Measurements from ENCODE around the gene CDADC1.
"Not testable (repeated sequence)": the region's sequence is repeated elsewhere in the genome, so short reads cannot be mapped to it uniquely, and the experiment has no call there.

Gene CDADC1

DNA sequence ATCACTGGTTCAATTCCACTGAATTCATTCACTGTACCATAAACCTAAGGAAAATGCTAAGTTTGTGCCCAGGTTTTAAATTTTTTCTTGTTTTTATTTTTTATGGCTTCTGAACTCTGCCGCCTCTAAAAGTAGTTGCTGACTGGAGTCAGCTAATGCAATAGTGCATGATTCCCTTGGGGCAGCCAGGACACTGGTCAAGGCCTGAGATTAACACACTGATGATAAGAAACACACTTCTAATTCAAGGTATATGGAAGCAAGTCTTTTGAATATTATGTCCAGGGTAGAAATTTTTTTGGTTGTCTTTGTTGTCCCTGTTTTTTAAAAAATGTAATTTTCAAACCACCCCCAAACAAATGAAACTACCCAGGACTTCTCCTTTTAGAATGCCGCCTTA lies 72.2 kb downstream of the CDADC1 start:
- DNase-seq, result no peak

DNA sequence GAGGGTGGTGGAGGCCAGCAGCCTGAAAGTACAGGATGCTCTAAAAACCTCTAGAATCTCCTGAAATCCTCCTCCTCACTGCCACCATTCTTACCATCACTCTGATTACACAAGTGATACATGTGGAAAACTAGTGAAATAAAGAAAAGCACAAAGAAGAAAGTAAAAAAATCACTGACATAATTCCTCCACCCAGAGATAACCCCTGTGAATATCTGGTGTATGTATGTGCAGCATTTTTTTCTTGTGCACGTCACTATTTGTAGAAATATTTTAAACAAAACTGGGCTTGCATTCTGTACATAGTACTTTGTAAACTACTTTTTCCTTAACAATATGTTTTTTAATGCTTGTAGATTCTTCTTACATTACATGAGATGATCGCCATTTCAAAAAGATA lies 73.2 kb downstream of the CDADC1 start:
- no peak for DNase-seq

DNA sequence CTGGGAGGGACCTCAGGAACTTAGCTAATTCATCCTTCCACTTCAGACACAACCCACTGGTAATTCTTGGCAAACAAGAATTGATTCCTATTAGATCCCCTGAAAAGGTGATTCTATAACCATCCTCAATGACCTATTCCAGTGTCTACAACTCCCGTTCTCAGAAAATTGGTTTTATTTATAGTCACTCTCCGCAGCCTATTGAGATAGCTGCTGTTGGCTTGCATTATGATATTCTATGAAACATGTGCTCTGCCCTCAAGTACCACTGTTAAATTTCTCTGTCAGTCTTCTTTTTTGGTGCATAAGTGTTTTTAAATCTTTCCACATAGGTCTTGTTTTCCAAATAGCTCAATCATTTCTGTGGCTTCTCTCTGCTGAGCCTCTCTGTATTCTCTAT lies 75.0 kb downstream of the CDADC1 start:
- no peak for DNase-seq

DNA sequence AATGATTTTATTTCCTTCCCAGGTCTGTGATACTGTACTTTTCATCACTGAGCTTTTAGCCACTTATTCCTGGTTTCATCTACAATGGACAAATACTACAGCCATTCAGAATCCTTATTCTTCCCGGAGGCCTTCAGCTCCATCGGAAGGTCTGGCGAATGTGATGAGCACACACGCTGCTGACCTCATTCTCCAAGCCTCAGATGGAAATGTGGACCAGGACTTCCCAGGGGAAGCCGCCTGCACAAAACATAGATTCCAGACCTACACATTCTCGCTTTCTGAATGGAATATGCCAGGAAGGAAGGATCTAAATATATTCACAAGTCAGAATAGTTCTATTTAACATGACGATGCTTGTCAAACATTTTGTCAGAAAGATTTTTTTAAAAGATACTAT lies 75.6 kb downstream of the CDADC1 start:
- DNase-seq, result no peak

DNA sequence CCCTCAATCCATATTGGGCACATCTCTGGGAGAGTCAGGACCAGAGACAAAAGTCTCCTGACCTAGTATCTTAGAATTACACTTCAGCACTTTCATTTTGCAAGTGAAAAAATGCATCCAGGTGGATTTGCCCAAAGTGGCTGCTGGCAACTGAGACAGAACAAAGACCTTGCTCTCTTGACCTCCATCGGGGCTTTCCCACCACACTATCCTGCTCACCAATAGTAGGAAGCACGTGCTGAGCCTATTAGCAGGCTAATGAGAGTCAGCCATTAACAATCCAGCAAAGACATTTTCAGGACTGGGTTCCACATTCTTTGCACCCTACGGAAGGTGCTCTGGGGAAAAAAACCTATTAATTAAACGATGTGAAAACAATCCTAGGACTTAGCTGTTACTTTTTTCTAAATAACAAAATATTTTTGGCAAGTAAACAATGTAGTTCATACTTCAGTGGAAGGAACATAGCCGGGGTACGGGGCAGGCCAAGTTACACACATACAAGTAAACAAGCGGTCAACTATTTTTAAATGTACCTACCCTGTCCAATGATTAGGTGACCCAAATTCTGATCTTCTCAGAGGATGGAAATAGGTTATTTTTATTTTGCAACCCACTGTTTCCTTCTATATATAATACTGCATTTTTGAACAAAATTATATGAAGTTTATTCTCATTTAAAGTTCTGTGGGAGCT lies 78.6 kb downstream of the CDADC1 start:
- DNase-seq, result no peak

GRCh38 chr13:49327145-49327544 lies 79.4 kb downstream of the CDADC1 start:
- DNase-seq, result not testable (repeated sequence)

- no peak for DNase-seq
These were observed 82.3 kb downstream of the CDADC1 start for GRCh38 chr13:49329831-49330545.

DNA sequence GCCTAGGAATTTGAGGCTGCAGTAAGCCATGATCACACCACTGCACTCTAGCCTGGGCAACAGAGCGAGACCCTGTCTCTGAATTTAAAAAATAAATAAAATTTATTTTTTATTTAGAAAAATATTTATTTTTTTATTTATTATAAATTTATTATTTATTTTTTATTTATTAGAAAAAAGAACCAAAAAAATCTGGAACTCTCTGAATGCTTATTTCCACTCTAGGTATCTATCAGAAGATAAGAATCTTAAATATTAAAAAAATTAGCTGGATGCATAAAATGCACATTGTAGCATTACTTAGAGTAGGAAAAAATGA lies 82.8 kb downstream of the CDADC1 start:
- DNase-seq, result no peak

DNA sequence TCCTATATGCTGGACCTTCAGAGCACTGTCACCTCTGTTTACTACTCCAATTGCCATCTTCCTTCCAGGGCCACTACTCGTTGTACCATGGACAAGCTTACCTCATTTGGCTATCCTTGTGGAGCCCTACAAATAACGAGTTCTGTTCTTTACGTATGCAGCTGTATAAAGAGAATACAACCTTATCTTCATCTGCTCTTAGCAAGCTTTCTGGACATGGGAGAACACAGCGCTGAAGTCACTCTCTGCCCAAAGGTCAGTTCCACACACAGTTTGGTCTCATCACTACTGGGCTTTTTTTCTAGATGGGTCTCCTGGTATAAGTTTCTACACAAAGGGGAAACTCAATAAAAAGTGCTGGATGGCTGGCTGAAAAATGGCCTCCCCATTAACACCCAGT lies 88.9 kb downstream of the CDADC1 start:
- no peak for DNase-seq

DNA sequence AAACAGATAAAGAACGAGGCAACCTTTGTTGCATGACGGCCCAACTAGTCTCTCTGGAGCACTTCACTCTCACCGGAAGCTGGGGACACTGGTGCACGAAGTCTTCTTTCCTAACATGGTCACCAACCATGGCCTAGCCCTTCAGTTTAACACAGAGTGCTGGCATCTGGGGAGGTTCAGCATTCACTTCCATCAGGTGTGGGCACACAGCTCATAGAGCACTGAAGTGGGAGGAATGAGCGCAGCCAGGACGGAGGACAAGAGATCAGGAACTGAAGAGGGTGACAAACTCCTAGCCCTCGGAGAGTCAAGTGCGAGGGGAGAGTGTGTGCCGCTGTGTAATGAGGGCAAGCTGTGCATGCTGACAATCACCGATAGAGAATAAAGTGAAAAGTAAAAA lies 92.4 kb downstream of the CDADC1 start:
- no peak for DNase-seq

- no peak for DNase-seq
These were observed 93.8 kb downstream of the CDADC1 start for GRCh38 chr13:49341517-49341916.

DNA sequence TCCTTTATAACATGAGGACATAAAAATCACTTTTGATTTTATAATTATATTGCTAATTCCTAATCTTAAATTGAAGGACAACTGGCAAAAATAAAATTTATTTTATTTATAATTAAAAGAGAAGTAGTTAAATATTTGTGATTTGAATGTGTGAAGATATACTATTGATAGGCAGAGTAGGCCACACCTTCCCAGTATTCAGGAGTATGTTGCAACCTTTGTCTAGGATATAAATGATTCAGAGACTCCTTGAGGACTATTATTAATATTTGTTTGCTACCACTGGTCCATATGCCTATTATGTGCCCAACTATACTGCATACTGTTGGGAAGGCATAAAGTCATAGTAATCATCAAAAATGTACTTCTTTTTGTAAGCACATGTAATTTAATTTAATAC lies 94.2 kb downstream of the CDADC1 start:
- no peak for DNase-seq

GRCh38 chr13:49342454-49342853 lies 94.7 kb downstream of the CDADC1 start:
- DNase-seq, result no peak
